HepG2 (cell line): ENCODE data around the gene KCNK18. TPM values are rescaled to one million over a fixed set of nuclear protein-coding genes. Genes with fewer than 3 reads are reported as not detected.

Experiments
- ATAC-seq: fragments of 200-7000 bp; cut with Tn5 transposase; 3 replicates; pipeline ENCODE4 v1.9.1; 2020; ENCODE audit warnings: mild to moderate bottlenecking, moderate library complexity
- Bru-seq: library from RNA; stranded (reverse); fragments of 400-500 nt; gene quantifications from one replicate; lab custom pipeline; 2021; lab: Mats Ljungman, UMichigan
- BruChase-seq, 2 experiments: library from RNA; stranded (reverse); fragments of 400-500 nt; gene quantifications; one replicate each; lab custom pipeline; 2021; lab: Mats Ljungman, UMichigan
- BruUV-seq: library from RNA; stranded (reverse); fragments of 400-500 nt; replicated peaks from 2 replicates; lab custom pipeline; 2021; lab: Mats Ljungman, UMichigan
- CTCF ChIA-PET: fragments of 300-600 bp; formaldehyde crosslinking; extraction: SDS; loops from one replicate; lab custom pipeline; 2021; ENCODE audit warnings: low total read pairs, inconsistent platforms, low intra/inter-chr PET ratio; lab: Yijun Ruan, JAX
- POLR2A ChIA-PET: fragments of 350-600 bp; sonication (Branson Sonifier 250); formaldehyde crosslinking; loops from one replicate; lab custom pipeline; 2020; ENCODE audit warnings: antibody characterized with exemption, inconsistent platforms; lab: Yijun Ruan, JAX
- DNase-seq: peaks from one replicate; pipeline ENCODE4 v3.0.0-alpha.2; 2015; ENCODE audit warnings: low spot score
- FAIRE-seq: peaks from 3 replicates; lab custom pipeline; 2011; peaks lifted over from hg19 to GRCh38; lab: Jason Lieb, UNC
- H2AFZ ChIP-seq: one replicate; pipeline ENCODE4 v1.6.1; 2011; ENCODE audit warnings: low read length, inconsistent platforms
- H3K27ac ChIP-seq: fragments of 300-600 bp; 3 replicates; pipeline ENCODE4 v1.8.0; 2011; ENCODE audit warnings: mixed run types, mild to moderate bottlenecking, mixed read lengths, low read length, inconsistent platforms; ENCODE audit not compliant: insufficient read depth; ENCODE audit errors: extremely low read length
- H3K27me3 ChIP-seq, 2 experiments: fragments of 200-600 bp in 1 of 2; 2 replicates in 1 of 2; 3 replicates in 1 of 2; pipeline versions ENCODE4 v1.6.0 to v1.8.0; 2011; ENCODE audit warnings: low read length in 2 of 2, mild to moderate bottlenecking in 2 of 2, moderate library complexity in 2 of 2, inconsistent platforms in 1 of 2; ENCODE audit not compliant: insufficient read depth in 2 of 2, control insufficient read depth in 1 of 2
- H3K36me3 ChIP-seq, 2 experiments: fragments of 200-600 bp in 1 of 2; replicated peaks in 1 of 2; 2 replicates in 1 of 2; 3 replicates in 1 of 2; pipeline versions ENCODE4 v1.5.1 to v1.8.0; 2011; ENCODE audit warnings: low read length in 2 of 2, inconsistent platforms in 1 of 2; ENCODE audit not compliant: insufficient read depth in 2 of 2, control insufficient read depth in 1 of 2
- H3K4me1 ChIP-seq: 2 replicates; pipeline ENCODE4 v1.5.1; 2012; ENCODE audit warnings: low read length, inconsistent platforms; ENCODE audit not compliant: insufficient read depth
- H3K4me2 ChIP-seq: 2 replicates; pipeline ENCODE4 v1.6.0; 2011; ENCODE audit warnings: low read depth, low read length, inconsistent platforms
- H3K4me3 ChIP-seq, 3 experiments: fragments of 200-600 bp in 1 of 3; sonication (generic), shearing (Covaris generic) in 1 of 3; replicated peaks in 1 of 3; 2 replicates each; pipeline ENCODE4 v1.5.1; 2011 to 2016; ENCODE audit warnings: low read length in 3 of 3, inconsistent platforms in 2 of 3, low read depth in 2 of 3, mild to moderate bottlenecking in 2 of 3, control low read depth in 1 of 3, mixed read lengths in 1 of 3; ENCODE audit not compliant: insufficient read depth in 1 of 3
- H3K79me2 ChIP-seq: one replicate; pipeline ENCODE4 v1.6.1; 2011; ENCODE audit warnings: low read length, inconsistent platforms; ENCODE audit not compliant: insufficient read depth
- H3K9ac ChIP-seq: 2 replicates; pipeline ENCODE4 v1.6.0; 2011; ENCODE audit warnings: mild to moderate bottlenecking, low read depth, low read length, inconsistent platforms; ENCODE audit not compliant: insufficient read depth
- H3K9me3 ChIP-seq: 2 replicates; pipeline ENCODE4 v1.5.1; 2012; ENCODE audit warnings: mild to moderate bottlenecking, low read length
- H4K20me1 ChIP-seq: 2 replicates; pipeline ENCODE4 v1.6.0; 2011; ENCODE audit warnings: inconsistent platforms, mild to moderate bottlenecking, low read length, moderate library complexity; ENCODE audit not compliant: insufficient read depth
- ZNF235 ChIP-seq: sonication (generic); formaldehyde crosslinking; IDR thresholded peaks from 2 replicates; pipeline ENCODE4 v1.8.1; 2023; ENCODE audit warnings: mild to moderate bottlenecking, missing genetic modification reagents, borderline replicate concordance
- ZNF572 ChIP-seq: sonication (generic); formaldehyde crosslinking; IDR thresholded peaks from 2 replicates; pipeline ENCODE4 v1.5.1; 2020; ENCODE audit warnings: mild to moderate bottlenecking, missing genetic modification reagents
- ZNF598 ChIP-seq: sonication (generic); formaldehyde crosslinking; IDR thresholded peaks from 2 replicates; pipeline ENCODE4 v1.5.1; 2020; ENCODE audit warnings: mild to moderate bottlenecking, missing genetic modification reagents, borderline replicate concordance
- WGBS: methylation state at CpG from one replicate; pipeline ENCODE4 v1.1.6; 2017; ENCODE audit warnings: low lambda C conversion rate; 5-methylcytosine and 5-hydroxymethylcytosine counted together
- in situ Hi-C: cut with HindIII; loops from 2 replicates; pipeline ENCODE4 v1.10.0; 2017; ENCODE audit warnings: low pct_unique_long_range_greater_than_20kb; ENCODE audit not compliant: extremely low pct_ligation_motif_present
- intact Hi-C: fragments of 100-400 bp; cut with micrococcal nuclease; formaldehyde crosslinking; loops from one replicate; pipeline ENCODE4 v1.10.0; 2022; ENCODE audit not compliant: unreplicated experiment
- long read RNA-seq, 2 experiments: library from RNA in 1 of 2; library from polyadenylated mRNA in 1 of 2; stranded (forward) in 1 of 2; unstranded in 1 of 2; transcript quantifications; one replicate each; pipeline ENCODE4 v2.0.0, GENCODE V29; 2019 to 2022
- polyA minus RNA-seq, 3 experiments: library from RNA; depleted of rRNA, polyadenylated mRNA; stranded (reverse); fragments of >200 nt; gene quantifications; 2 replicates each; pipeline ENCODE4 v1.2.3, GENCODE V29; 2011; ENCODE audit warnings: low replicate concordance in 1 of 3
- polyA plus RNA-seq, 8 experiments: library from polyadenylated mRNA; depleted of rRNA in 3 of 8; stranded (reverse) in 7 of 8; unstranded in 1 of 8; fragments of >200 nt; fragmentation: Illumina TruSeq in 4 of 8; extraction: Trizol in 4 of 8; gene quantifications; 2 replicates each; pipeline versions ENCODE4 v1.2.1 to v1.2.3, GENCODE V29; 2011 to 2016; ENCODE audit warnings: low read depth in 4 of 8, missing spikeins in 1 of 8, mixed read lengths in 1 of 8; ENCODE audit not compliant: insufficient read depth in 1 of 8
- total RNA-seq, 5 experiments: library from RNA; depleted of rRNA; stranded (reverse); fragments of >200 nt; fragmentation: Illumina TruSeq; extraction: Trizol; gene quantifications; 2 replicates each; pipeline ENCODE4 v1.2.3, GENCODE V29; 2016; ENCODE audit warnings: low read depth in 1 of 5
- TF ChIP-seq, protein P1 (sequence below): IDR thresholded peaks from 2 replicates; pipeline ENCODE4 v1.6.1; 2016; ENCODE audit warnings: missing compliant biosample characterization, missing genetic modification reagents, borderline replicate concordance

The KCNK18 gene
- total RNA-seq (2016; rRNA removed; fragmentation: Illumina TruSeq; extraction: Trizol) (not detected in 2 replicates), polyA plus RNA-seq (2011; rRNA removed) (not detected in 2 replicates), polyA minus RNA-seq (2011; rRNA and poly(A)+ RNA removed; ENCODE audit: low replicate concordance) (not detected in 2 replicates), Bru-seq, nascent RNA (not detected), BruChase-seq, experiment 1, labeled RNA remaining after a 6-hour chase (not detected), BruChase-seq, experiment 2, labeled RNA remaining after a 2-hour chase (not detected)
- total RNA-seq (2016; cell fraction: cytosol; rRNA removed; fragmentation: Illumina TruSeq; extraction: Trizol; ENCODE audit: low read depth) = not detected in 2 replicates
- total RNA-seq (2016; cell fraction: insoluble cytoplasmic fraction; rRNA removed; fragmentation: Illumina TruSeq; extraction: Trizol) = not detected in 2 replicates
- not detected in 2 replicates for total RNA-seq (2016; cell fraction: membrane; rRNA removed; fragmentation: Illumina TruSeq; extraction: Trizol)
- not detected in 2 replicates for total RNA-seq (2016; cell fraction: nucleus; rRNA removed; fragmentation: Illumina TruSeq; extraction: Trizol)
- polyA plus RNA-seq (2011; cell fraction: cytosol; rRNA removed) = not detected in 2 replicates
- polyA plus RNA-seq (2011; cell fraction: nucleus; rRNA removed) = not detected in 2 replicates
- not detected in 2 replicates for polyA plus RNA-seq (2012)
- polyA plus RNA-seq (2016; cell fraction: cytosol; fragmentation: Illumina TruSeq; extraction: Trizol; ENCODE audit: low read depth) = not detected in 2 replicates
- not detected in 2 replicates for polyA plus RNA-seq (2016; cell fraction: insoluble cytoplasmic fraction; fragmentation: Illumina TruSeq; extraction: Trizol; ENCODE audit: low read depth)
- not detected in 2 replicates for polyA plus RNA-seq (2016; cell fraction: membrane; fragmentation: Illumina TruSeq; extraction: Trizol; ENCODE audit: low read depth)
- polyA plus RNA-seq (2016; cell fraction: nucleus; fragmentation: Illumina TruSeq; extraction: Trizol; ENCODE audit: insufficient read depth, low read depth) = not detected in 2 replicates
- not detected in 2 replicates for polyA minus RNA-seq (2011; cell fraction: cytosol; rRNA and poly(A)+ RNA removed)
- polyA minus RNA-seq (2011; cell fraction: nucleus; rRNA and poly(A)+ RNA removed) = not detected in 2 replicates
- long read RNA-seq, experiment 1 = 0 reads
- long read RNA-seq, experiment 2 = 0 reads

DNA sequence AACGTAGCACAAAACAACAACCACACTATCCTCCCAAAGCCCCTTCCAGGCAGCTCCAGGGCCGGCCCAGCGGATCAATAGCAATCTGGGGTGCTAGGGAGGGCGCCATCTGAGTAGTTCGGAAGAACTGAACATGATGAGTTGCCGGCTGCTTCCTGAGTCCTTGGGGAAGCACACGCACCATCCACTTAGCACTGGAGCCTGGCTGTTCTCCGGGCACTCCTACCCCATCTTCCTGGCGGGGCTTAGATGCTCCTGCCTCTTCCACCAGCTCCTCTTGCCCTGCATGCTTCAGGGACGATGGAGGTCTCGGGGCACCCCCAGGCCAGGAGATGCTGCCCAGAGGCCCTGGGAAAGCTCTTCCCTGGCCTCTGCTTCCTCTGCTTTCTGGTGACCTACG lies at the start of gene KCNK18:
TSS of gene KCNK18 (plus strand) at position 301 of the 400 bp plus-strand sequence. CDS start at position 301, 0 bp downstream.
- Histone ChIP-seq H3K9me3 (no peaks in the 10 kb centered on the region), H3K27me3 (peaks cover 0 to 10% of the 10 kb centered on the region in 2 experiments; a peak in 3 of 5 replicates), H3K9ac (no peak within 1 kb of the TSS), H3K79me2 (no peaks in the 10 kb centered on the region), H3K27ac (no peak within 1 kb of the TSS), H2AFZ (no peak within 1 kb of the TSS), H4K20me1 (no peaks in the 10 kb centered on the region), H3K4me2 (no peak within 1 kb of the TSS), H3K4me3 (no peak within 1 kb of the TSS), H3K4me1 (no peaks in the 10 kb centered on the region), H3K36me3 (no peaks in the 10 kb centered on the region)
- intact Hi-C loops = no loop called here
- TF ChIP-seq, protein P1, sequence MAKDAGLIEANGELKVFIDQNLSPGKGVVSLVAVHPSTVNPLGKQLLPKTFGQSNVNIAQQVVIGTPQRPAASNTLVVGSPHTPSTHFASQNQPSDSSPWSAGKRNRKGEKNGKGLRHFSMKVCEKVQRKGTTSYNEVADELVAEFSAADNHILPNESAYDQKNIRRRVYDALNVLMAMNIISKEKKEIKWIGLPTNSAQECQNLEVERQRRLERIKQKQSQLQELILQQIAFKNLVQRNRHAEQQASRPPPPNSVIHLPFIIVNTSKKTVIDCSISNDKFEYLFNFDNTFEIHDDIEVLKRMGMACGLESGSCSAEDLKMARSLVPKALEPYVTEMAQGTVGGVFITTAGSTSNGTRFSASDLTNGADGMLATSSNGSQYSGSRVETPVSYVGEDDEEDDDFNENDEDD (CRISPR knock-in tag) = no peak
- TF ChIP-seq ZNF598 (CRISPR knock-in tag) (no peak), ZNF572 (CRISPR knock-in tag) (no peak), ZNF235 (no peak)
- WGBS = 6% methylated on average over 7 of the region's 12 CpGs
- no TSS peak for BruUV-seq
- ATAC-seq (no peak), DNase-seq (no peak), FAIRE-seq (no peak)
- ChIA-PET POLR2A (no interaction called here), CTCF (no interaction called here)
- in situ Hi-C loops = no loop called here
